ENCODE results near the gene TCERG1L. TPM values are rescaled to one million over a fixed set of nuclear protein-coding genes. Genes with fewer than 3 reads are reported as not detected.
"Not testable (repeated sequence)": the region's sequence is repeated elsewhere in the genome, so short reads cannot be mapped to it uniquely, and the experiment has no call there.

Gene TCERG1L
- total RNA-seq, 2 donors from 2014 or later, result not detected

DNA sequence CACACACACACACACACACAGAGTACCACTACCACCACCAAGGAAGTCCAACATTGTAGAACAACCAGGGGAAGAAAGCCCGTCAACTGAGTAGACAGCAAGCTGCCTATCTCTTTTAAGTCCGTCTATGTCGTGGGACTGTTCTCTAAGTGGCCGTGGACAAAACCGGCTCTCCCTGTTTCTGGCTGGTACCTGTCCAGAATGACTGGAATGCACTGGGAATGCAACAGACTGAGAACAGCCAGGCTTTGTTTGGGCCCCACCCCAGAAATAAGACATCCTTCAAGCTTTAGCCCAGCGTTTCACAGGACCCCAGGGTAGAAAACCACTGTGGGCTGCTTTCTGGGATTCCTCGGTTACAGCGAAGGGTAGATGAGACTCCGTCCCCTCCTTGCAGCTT, 203.6 kb downstream of the TCERG1L start:
- no peaks in the 10 kb centered on the region for H3K27me3 ChIP-seq (replicated peaks; ENCODE audit: insufficient read depth)
- H3K9me3 ChIP-seq, result no peaks in the 10 kb centered on the region
- DNase-seq (ENCODE audit: low spot score), result no peak
- ATAC-seq (ENCODE audit: insufficient number of reproducible peaks, low FRiP score, low read depth), result no peak
- H3K4me1 ChIP-seq (ENCODE audit: control insufficient read depth in 1 of 2, low read depth in 2 of 2), result no peaks in the 10 kb centered on the region
- H3K4me3 ChIP-seq, result no peak overlapping the region
- no peak overlapping the region for H3K27ac ChIP-seq
- TF ChIP-seq, protein P1, sequence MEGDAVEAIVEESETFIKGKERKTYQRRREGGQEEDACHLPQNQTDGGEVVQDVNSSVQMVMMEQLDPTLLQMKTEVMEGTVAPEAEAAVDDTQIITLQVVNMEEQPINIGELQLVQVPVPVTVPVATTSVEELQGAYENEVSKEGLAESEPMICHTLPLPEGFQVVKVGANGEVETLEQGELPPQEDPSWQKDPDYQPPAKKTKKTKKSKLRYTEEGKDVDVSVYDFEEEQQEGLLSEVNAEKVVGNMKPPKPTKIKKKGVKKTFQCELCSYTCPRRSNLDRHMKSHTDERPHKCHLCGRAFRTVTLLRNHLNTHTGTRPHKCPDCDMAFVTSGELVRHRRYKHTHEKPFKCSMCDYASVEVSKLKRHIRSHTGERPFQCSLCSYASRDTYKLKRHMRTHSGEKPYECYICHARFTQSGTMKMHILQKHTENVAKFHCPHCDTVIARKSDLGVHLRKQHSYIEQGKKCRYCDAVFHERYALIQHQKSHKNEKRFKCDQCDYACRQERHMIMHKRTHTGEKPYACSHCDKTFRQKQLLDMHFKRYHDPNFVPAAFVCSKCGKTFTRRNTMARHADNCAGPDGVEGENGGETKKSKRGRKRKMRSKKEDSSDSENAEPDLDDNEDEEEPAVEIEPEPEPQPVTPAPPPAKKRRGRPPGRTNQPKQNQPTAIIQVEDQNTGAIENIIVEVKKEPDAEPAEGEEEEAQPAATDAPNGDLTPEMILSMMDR (IDR thresholded peaks at IDR 0.05), result no peak
- H3K36me3 ChIP-seq, result no peaks in the 10 kb centered on the region

DNA sequence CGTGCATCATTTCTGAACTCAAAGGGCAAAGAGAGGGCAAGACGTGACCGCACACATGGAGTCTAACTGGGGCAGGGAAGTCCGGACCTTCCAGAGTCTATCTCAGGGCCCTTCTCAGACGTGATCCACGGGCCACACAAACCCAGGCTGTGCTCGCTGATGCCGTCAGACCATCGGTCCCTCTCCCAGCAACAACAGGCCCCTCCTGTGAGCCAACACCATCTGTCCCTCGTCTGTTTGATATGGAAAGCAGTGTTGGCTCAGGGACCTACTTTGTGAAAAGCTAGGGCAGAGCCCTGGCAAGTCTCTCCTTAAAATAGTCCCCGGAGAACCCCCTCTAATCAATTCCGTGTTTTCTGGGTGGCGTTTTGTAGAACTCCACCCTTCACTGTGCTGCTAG, 208.8 kb downstream of the TCERG1L start:
- Histone ChIP-seq H3K4me1 (ENCODE audit: control insufficient read depth in 1 of 2, low read depth in 2 of 2) (no peaks in the 10 kb centered on the region), H3K9me3 (no peaks in the 10 kb centered on the region), H3K27ac (no peak overlapping the region), H3K27me3 (replicated peaks; ENCODE audit: insufficient read depth) (no peaks in the 10 kb centered on the region), H3K4me3 (no peak overlapping the region), H3K36me3 (no peaks in the 10 kb centered on the region)
- ATAC-seq (ENCODE audit: insufficient number of reproducible peaks, low FRiP score, low read depth) (no peak), DNase-seq (ENCODE audit: low spot score) (no peak)
- TF ChIP-seq, protein P1 (IDR thresholded peaks at IDR 0.05), result no peak

DNA sequence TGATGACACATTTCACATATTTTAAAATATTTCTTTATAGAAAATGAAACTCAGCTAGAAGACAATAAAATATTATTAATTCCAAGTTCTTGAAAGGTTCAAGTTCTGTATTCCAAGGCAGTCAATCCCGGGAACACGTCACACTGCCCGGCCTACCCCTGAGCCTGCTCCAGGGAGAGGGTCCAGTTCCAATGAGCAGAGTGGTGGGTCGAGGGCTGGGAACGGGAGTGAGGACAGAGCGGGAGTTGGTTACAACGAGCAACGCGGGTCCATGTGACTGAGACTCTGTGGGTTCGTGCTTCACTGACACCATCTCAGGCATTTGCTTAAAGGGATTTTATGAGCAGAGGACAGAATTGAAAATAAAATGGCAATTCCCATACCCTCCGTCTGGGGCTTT, 209.4 kb downstream of the TCERG1L start:
- Histone ChIP-seq H3K4me3 (no peak overlapping the region), H3K36me3 (no peaks in the 10 kb centered on the region), H3K4me1 (ENCODE audit: control insufficient read depth in 1 of 2, low read depth in 2 of 2) (no peaks in the 10 kb centered on the region), H3K27me3 (replicated peaks; ENCODE audit: insufficient read depth) (no peaks in the 10 kb centered on the region), H3K27ac (no peak overlapping the region), H3K9me3 (no peaks in the 10 kb centered on the region)
- DNase-seq (ENCODE audit: low spot score) (no peak), ATAC-seq (ENCODE audit: insufficient number of reproducible peaks, low FRiP score, low read depth) (no peak)
- TF ChIP-seq, protein P1 (IDR thresholded peaks at IDR 0.05), result no peak

DNA sequence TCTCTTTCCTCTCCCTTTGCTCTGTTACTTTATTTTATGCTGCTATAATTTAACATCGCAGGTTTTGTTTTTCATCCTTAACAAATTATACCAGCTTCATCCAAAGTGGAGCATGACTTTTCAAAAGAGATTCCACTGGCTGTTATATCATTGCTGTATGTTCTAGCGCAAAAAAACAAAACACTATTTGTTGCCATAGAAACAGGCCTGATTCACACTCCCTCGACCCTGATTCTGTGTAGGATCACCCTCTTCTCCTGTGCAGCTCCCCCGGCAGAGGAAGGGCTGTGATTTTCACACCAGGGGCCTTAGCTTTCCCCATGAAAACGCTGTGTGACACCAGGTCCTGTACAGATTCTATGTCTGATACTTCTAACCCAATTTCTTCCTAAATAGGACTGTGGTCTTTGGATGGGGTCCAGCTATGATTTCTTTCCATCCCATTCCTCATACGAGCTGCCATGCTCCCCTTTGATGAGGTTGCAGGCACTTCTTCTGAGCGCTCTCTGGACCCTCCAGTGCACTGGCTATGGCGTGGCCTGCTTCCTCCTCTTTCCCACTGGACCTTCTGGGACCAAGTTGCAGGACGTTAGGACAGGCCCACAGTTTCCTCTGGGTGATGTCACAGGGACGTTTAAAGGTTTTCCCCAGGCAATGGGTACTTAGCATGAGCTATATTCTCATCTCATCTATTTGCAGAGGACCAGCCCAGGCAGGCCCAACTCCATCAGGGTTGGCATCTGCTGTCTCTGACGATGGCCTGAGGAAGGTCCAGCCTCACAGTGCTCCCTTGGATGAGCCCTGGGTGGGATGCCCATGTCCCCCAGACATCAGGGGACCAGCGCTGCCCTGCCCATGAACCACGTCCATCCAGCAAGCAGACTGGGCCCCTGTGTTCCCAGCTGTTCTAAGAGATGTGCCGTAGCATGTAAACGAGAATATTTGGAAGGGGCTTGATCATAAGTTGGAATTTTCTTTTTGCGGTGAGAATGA, 210.8 kb downstream of the TCERG1L start:
- not testable (repeated sequence) for H3K4me1 ChIP-seq (ENCODE audit: control insufficient read depth in 1 of 2, low read depth in 2 of 2); DNase-seq (ENCODE audit: low spot score); H3K27me3 ChIP-seq (replicated peaks; ENCODE audit: insufficient read depth); H3K9me3 ChIP-seq; H3K27ac ChIP-seq; H3K36me3 ChIP-seq; H3K4me3 ChIP-seq; ATAC-seq (ENCODE audit: insufficient number of reproducible peaks, low FRiP score, low read depth)

DNA sequence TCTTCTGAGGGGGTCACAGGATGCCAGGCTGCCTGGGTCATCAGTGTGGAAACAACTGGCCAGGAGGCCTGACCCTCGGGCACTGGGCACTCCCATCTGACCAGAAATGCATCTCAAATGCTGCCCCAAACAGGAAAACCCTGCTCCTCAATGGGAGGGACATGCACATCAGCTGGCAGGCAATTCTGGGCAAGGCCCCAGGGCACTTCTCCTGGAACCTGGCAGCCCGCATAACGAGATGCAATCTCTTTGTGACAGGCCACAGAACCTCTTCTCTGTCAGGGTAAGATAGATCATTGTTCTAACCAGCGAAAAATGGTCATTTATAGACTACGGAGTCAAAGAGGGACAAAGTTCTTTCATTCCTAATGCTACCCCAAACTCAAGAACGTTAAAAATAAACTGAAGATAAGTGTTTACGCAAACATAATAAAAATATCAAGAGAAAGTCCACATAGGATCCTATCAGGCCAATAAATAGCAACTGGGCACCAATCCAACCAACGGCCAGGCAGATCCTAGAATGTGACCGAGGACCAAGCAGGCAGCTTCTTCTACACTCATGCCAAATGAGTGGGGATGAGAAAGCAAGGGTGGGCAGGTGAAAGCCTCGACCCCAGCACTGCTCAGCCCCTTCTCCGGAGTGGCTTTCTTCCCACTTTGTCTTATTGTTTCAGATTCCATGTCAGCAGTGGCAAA, 212.3 kb downstream of the TCERG1L start:
- H3K27me3 ChIP-seq (replicated peaks; ENCODE audit: insufficient read depth), result no peaks in the 10 kb centered on the region
- H3K4me3 ChIP-seq, result no peak overlapping the region
- H3K4me1 ChIP-seq (ENCODE audit: control insufficient read depth in 1 of 2, low read depth in 2 of 2), result no peaks in the 10 kb centered on the region
- ATAC-seq (ENCODE audit: insufficient number of reproducible peaks, low FRiP score, low read depth), result no peak
- no peak overlapping the region for H3K27ac ChIP-seq
- H3K36me3 ChIP-seq, result no peaks in the 10 kb centered on the region
- DNase-seq (ENCODE audit: low spot score), result no peak
- H3K9me3 ChIP-seq, result no peaks in the 10 kb centered on the region
- TF ChIP-seq, protein P1 (IDR thresholded peaks at IDR 0.05), result no peak

Measured in thoracic aorta (tissue), 2 donors.